HepG2 (cell line): ENCODE data around the gene TSC1. TPM values are rescaled to one million over a fixed set of nuclear protein-coding genes. Genes with fewer than 3 reads are reported as not detected.
A peak's percentile ranks its signal among the peaks of the same experiment; 100 is the strongest.

Source experiments
- ATAC-seq: fragments of 200-7000 bp; cut with Tn5 transposase; 3 replicates; pipeline ENCODE4 v1.9.1; 2020; ENCODE audit warnings: mild to moderate bottlenecking, moderate library complexity
- BruUV-seq: library from RNA; stranded (reverse); fragments of 400-500 nt; replicated peaks from 2 replicates; lab custom pipeline; 2021; lab: Mats Ljungman, UMichigan
- CTCF ChIA-PET: fragments of 300-600 bp; formaldehyde crosslinking; extraction: SDS; loops from one replicate; lab custom pipeline; 2021; ENCODE audit warnings: low total read pairs, inconsistent platforms, low intra/inter-chr PET ratio; lab: Yijun Ruan, JAX
- POLR2A ChIA-PET: fragments of 350-600 bp; sonication (Branson Sonifier 250); formaldehyde crosslinking; loops from one replicate; lab custom pipeline; 2020; ENCODE audit warnings: antibody characterized with exemption, inconsistent platforms; lab: Yijun Ruan, JAX
- DNase-seq: peaks from one replicate; pipeline ENCODE4 v3.0.0-alpha.2; 2015; ENCODE audit warnings: low spot score
- FAIRE-seq: peaks from 3 replicates; lab custom pipeline; 2011; peaks lifted over from hg19 to GRCh38; lab: Jason Lieb, UNC
- H2AFZ ChIP-seq: one replicate; pipeline ENCODE4 v1.6.1; 2011; ENCODE audit warnings: low read length, inconsistent platforms
- H3K27ac ChIP-seq: fragments of 300-600 bp; 3 replicates; pipeline ENCODE4 v1.8.0; 2011; ENCODE audit warnings: mixed run types, mild to moderate bottlenecking, mixed read lengths, low read length, inconsistent platforms; ENCODE audit not compliant: insufficient read depth; ENCODE audit errors: extremely low read length
- H3K27me3 ChIP-seq, 2 experiments: fragments of 200-600 bp in 1 of 2; 2 replicates in 1 of 2; 3 replicates in 1 of 2; pipeline versions ENCODE4 v1.6.0 to v1.8.0; 2011; ENCODE audit warnings: low read length in 2 of 2, mild to moderate bottlenecking in 2 of 2, moderate library complexity in 2 of 2, inconsistent platforms in 1 of 2; ENCODE audit not compliant: insufficient read depth in 2 of 2, control insufficient read depth in 1 of 2
- H3K36me3 ChIP-seq, 2 experiments: fragments of 200-600 bp in 1 of 2; replicated peaks in 1 of 2; 2 replicates in 1 of 2; 3 replicates in 1 of 2; pipeline versions ENCODE4 v1.5.1 to v1.8.0; 2011; ENCODE audit warnings: low read length in 2 of 2, inconsistent platforms in 1 of 2; ENCODE audit not compliant: insufficient read depth in 2 of 2, control insufficient read depth in 1 of 2
- H3K4me1 ChIP-seq: 2 replicates; pipeline ENCODE4 v1.5.1; 2012; ENCODE audit warnings: low read length, inconsistent platforms; ENCODE audit not compliant: insufficient read depth
- H3K4me2 ChIP-seq: 2 replicates; pipeline ENCODE4 v1.6.0; 2011; ENCODE audit warnings: low read depth, low read length, inconsistent platforms
- H3K4me3 ChIP-seq, 3 experiments: fragments of 200-600 bp in 1 of 3; sonication (generic), shearing (Covaris generic) in 1 of 3; replicated peaks in 1 of 3; 2 replicates each; pipeline ENCODE4 v1.5.1; 2011 to 2016; ENCODE audit warnings: low read length in 3 of 3, inconsistent platforms in 2 of 3, low read depth in 2 of 3, mild to moderate bottlenecking in 2 of 3, control low read depth in 1 of 3, mixed read lengths in 1 of 3; ENCODE audit not compliant: insufficient read depth in 1 of 3
- H3K79me2 ChIP-seq: one replicate; pipeline ENCODE4 v1.6.1; 2011; ENCODE audit warnings: low read length, inconsistent platforms; ENCODE audit not compliant: insufficient read depth
- H3K9ac ChIP-seq: 2 replicates; pipeline ENCODE4 v1.6.0; 2011; ENCODE audit warnings: mild to moderate bottlenecking, low read depth, low read length, inconsistent platforms; ENCODE audit not compliant: insufficient read depth
- H3K9me3 ChIP-seq: 2 replicates; pipeline ENCODE4 v1.5.1; 2012; ENCODE audit warnings: mild to moderate bottlenecking, low read length
- H4K20me1 ChIP-seq: 2 replicates; pipeline ENCODE4 v1.6.0; 2011; ENCODE audit warnings: inconsistent platforms, mild to moderate bottlenecking, low read length, moderate library complexity; ENCODE audit not compliant: insufficient read depth
- CHCHD3 ChIP-seq: sonication (generic); formaldehyde crosslinking; IDR thresholded peaks from 2 replicates; pipeline ENCODE4 v1.8.0; 2022; ENCODE audit warnings: mild to moderate bottlenecking, missing genetic modification reagents, moderate library complexity
- DPF2 ChIP-seq: sonication (generic); formaldehyde crosslinking; IDR thresholded peaks from 2 replicates; pipeline ENCODE4 v1.4.0; 2020; ENCODE audit warnings: mild to moderate bottlenecking, low read depth, missing genetic modification reagents, borderline replicate concordance
- FOXM1 ChIP-seq: sonication (generic); formaldehyde crosslinking; IDR thresholded peaks from 2 replicates; pipeline ENCODE4 v1.5.0; 2020; ENCODE audit warnings: missing genetic modification reagents
- FOXO1 ChIP-seq: sonication (generic); formaldehyde crosslinking; IDR thresholded peaks from 2 replicates; pipeline ENCODE4 v1.4.0; 2020; ENCODE audit warnings: missing genetic modification reagents
- HOXA3 ChIP-seq: sonication (generic); formaldehyde crosslinking; IDR thresholded peaks from 2 replicates; pipeline ENCODE4 v1.5.0; 2020; ENCODE audit warnings: missing genetic modification reagents
- JDP2 ChIP-seq: sonication (generic); formaldehyde crosslinking; IDR thresholded peaks from 2 replicates; pipeline ENCODE4 v1.8.1; 2022; ENCODE audit warnings: missing genetic modification reagents, borderline replicate concordance
- NPAS2 ChIP-seq: sonication (generic); formaldehyde crosslinking; IDR thresholded peaks from 2 replicates; pipeline ENCODE4 v1.8.0; 2022; ENCODE audit warnings: mild to moderate bottlenecking, missing genetic modification reagents, borderline replicate concordance
- SP5 ChIP-seq: IDR thresholded peaks from 2 replicates; pipeline ENCODE4 v1.6.1; 2016; ENCODE audit warnings: low read depth, borderline replicate concordance
- SRSF9 ChIP-seq: fragments of 200-400 bp; formaldehyde crosslinking; IDR thresholded peaks from 2 replicates; pipeline ENCODE4 v1.6.1; 2018; ENCODE audit warnings: borderline replicate concordance, mild to moderate bottlenecking, low read depth, low read length; ENCODE audit not compliant: insufficient read depth, poor library complexity, severe bottlenecking
- TBX3 ChIP-seq: fragments of 450-650 bp; IDR thresholded peaks from 2 replicates; pipeline ENCODE4 v1.6.1; 2017; ENCODE audit warnings: antibody characterized with exemption, mild to moderate bottlenecking, inconsistent platforms, borderline replicate concordance
- THAP8 ChIP-seq: sonication (generic); formaldehyde crosslinking; IDR thresholded peaks from 2 replicates; pipeline ENCODE4 v1.5.1; 2020; ENCODE audit warnings: missing genetic modification reagents, mild to moderate bottlenecking, borderline replicate concordance
- U2AF1 ChIP-seq: fragments of 200-400 bp; formaldehyde crosslinking; optimal IDR thresholded peaks from 2 replicates; pipeline ENCODE3; 2017; ENCODE audit warnings: mild to moderate bottlenecking, low read depth, low read length
- ZFX ChIP-seq: sonication (generic); formaldehyde crosslinking; IDR thresholded peaks from 2 replicates; pipeline ENCODE4 v1.4.0; 2020; ENCODE audit warnings: mild to moderate bottlenecking, low read depth, missing genetic modification reagents, moderate library complexity
- ZKSCAN1 ChIP-seq: fragments of 150-350 bp; IDR thresholded peaks from 2 replicates; pipeline ENCODE4 v1.6.1; 2014; ENCODE audit warnings: low read length
- ZNF10 ChIP-seq: sonication (generic); formaldehyde crosslinking; IDR thresholded peaks from 2 replicates; pipeline ENCODE4 v1.4.0; 2020; ENCODE audit warnings: mild to moderate bottlenecking, low read depth, missing genetic modification reagents, borderline replicate concordance
- ZNF160 ChIP-seq: sonication (generic); formaldehyde crosslinking; IDR thresholded peaks from 2 replicates; pipeline ENCODE4 v1.8.0; 2022; ENCODE audit warnings: mild to moderate bottlenecking, inconsistent platforms, missing genetic modification reagents
- ZNF768 ChIP-seq: sonication (generic); formaldehyde crosslinking; IDR thresholded peaks from 2 replicates; pipeline ENCODE4 v1.4.0; 2020; ENCODE audit warnings: missing genetic modification reagents
- WGBS: methylation state at CpG from one replicate; pipeline ENCODE4 v1.1.6; 2017; ENCODE audit warnings: low lambda C conversion rate; 5-methylcytosine and 5-hydroxymethylcytosine counted together
- in situ Hi-C: cut with HindIII; loops from 2 replicates; pipeline ENCODE4 v1.10.0; 2017; ENCODE audit warnings: low pct_unique_long_range_greater_than_20kb; ENCODE audit not compliant: extremely low pct_ligation_motif_present
- intact Hi-C: fragments of 100-400 bp; cut with micrococcal nuclease; formaldehyde crosslinking; loops from one replicate; pipeline ENCODE4 v1.10.0; 2022; ENCODE audit not compliant: unreplicated experiment
- polyA plus RNA-seq, 8 experiments: library from polyadenylated mRNA; depleted of rRNA in 3 of 8; stranded (reverse) in 7 of 8; unstranded in 1 of 8; fragments of >200 nt; fragmentation: Illumina TruSeq in 4 of 8; extraction: Trizol in 4 of 8; gene quantifications; 2 replicates each; pipeline versions ENCODE4 v1.2.1 to v1.2.3, GENCODE V29; 2011 to 2016; ENCODE audit warnings: low read depth in 4 of 8, missing spikeins in 1 of 8, mixed read lengths in 1 of 8; ENCODE audit not compliant: insufficient read depth in 1 of 8
- total RNA-seq, 5 experiments: library from RNA; depleted of rRNA; stranded (reverse); fragments of >200 nt; fragmentation: Illumina TruSeq; extraction: Trizol; gene quantifications; 2 replicates each; pipeline ENCODE4 v1.2.3, GENCODE V29; 2016; ENCODE audit warnings: low read depth in 1 of 5
- TF ChIP-seq, protein P1 (sequence below): sonication (generic); formaldehyde crosslinking; IDR thresholded peaks from 2 replicates; pipeline ENCODE4 v1.8.1; 2023; ENCODE audit warnings: mild to moderate bottlenecking, inconsistent platforms, moderate library complexity, missing genetic modification reagents, borderline replicate concordance

Gene TSC1
- total and polyA plus RNA-seq, 2 of the 13 experiments (the other 11 are each of a cell fraction or from before 2014, with no cell fraction given): 31.6 to 66.1 TPM

DNA sequence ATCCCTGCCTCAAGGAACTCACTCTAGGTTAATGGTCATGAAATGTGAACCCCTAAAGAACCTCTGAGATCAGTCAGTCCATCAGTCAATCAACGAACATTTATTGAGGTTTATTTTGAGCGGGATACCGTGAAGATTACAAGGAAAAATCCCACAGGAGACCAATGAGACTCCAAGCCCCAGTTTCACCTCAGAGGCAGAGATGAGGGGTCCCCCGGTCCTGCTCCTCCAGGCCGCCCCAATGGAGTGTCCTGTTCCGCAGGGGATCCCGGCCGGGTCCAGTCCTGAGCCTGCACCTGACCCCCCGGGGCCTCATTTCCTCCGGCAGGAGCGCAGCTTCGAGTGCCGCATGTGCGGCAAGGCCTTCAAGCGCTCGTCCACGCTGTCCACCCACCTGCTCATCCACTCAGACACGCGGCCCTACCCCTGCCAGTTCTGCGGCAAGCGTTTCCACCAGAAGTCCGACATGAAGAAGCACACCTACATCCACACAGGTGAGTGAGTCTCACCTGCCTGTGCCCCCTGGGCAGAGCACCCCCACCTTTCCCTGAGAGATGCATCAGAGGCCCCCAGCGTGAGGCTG lies 45.1 kb upstream of the TSC1 start:
- Histone ChIP-seq H2AFZ (no peak overlapping the region), H3K9me3 (no peaks in the 10 kb centered on the region), H3K79me2 (no peaks in the 10 kb centered on the region), H3K4me2 (no peak overlapping the region), H3K27me3 (peaks cover 5 to 32% of the 10 kb centered on the region in 2 experiments; a peak in 3 of 5 replicates), H4K20me1 (no peaks in the 10 kb centered on the region), H3K36me3 (no peaks in the 10 kb centered on the region), H3K4me1 (peaks cover 63% of the 10 kb centered on the region), H3K4me3 (no peak overlapping the region), H3K9ac (no peak overlapping the region), H3K27ac (no peak overlapping the region)
- FAIRE-seq: no peak
- 65% methylated on average over 11 of the region's 23 CpGs for WGBS
- BruUV-seq: no TSS peak
- TF ChIP-seq ZNF768 (CRISPR knock-in tag): 0 out of 2 replicates have a peak, but pooled peaks have one; percentile 15
- no peak for TF ChIP-seq DPF2 (CRISPR knock-in tag)
- ChIA-PET POLR2A (no interaction called here), CTCF (no interaction called here)
- in situ Hi-C loops (no loop called here), intact Hi-C loops (no loop called here)
- ATAC-seq: no peak
- DNase-seq: no peak

DNA sequence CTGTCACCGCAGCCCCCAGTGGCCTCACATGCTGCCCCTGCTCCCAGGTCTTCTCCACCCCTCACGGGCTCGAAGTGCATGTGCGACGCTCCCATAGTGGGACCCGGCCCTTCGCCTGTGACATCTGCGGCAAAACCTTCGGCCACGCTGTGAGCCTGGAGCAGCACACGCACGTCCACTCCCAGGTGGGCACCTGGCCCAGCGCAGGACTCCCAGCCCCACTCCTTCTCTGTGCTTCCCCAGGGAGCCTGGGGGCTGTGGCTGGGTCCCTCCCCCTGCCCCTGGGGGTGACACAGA lies 44.5 kb upstream of the TSC1 start:
- ChIA-PET POLR2A (no interaction called here), CTCF (no interaction called here)
- Histone ChIP-seq H3K79me2 (no peaks in the 10 kb centered on the region), H4K20me1 (no peaks in the 10 kb centered on the region), H3K9me3 (no peaks in the 10 kb centered on the region), H3K4me3 (no peak overlapping the region), H3K36me3 (no peaks in the 10 kb centered on the region), H3K27ac (no peak overlapping the region), H3K4me2 (no peak overlapping the region), H2AFZ (no peak overlapping the region), H3K4me1 (peaks cover 57% of the 10 kb centered on the region), H3K9ac (no peak overlapping the region), H3K27me3 (peaks cover 5 to 36% of the 10 kb centered on the region in 2 experiments; a peak in 4 of 5 replicates)
- ATAC-seq: no peak
- DNase-seq: no peak
- intact Hi-C loops (no loop called here), in situ Hi-C loops (no loop called here)
- 91% methylated on average over 12 of the region's 13 CpGs for WGBS
- no TSS peak for BruUV-seq
- FAIRE-seq: no peak
- TF ChIP-seq JDP2 (CRISPR knock-in tag) (no peak), CHCHD3 (no peak), HOXA3 (CRISPR knock-in tag) (no peak), ZNF10 (CRISPR knock-in tag) (no peak), TBX3 (no peak), NPAS2 (CRISPR knock-in tag) (no peak), U2AF1 (no peak), SRSF9 (no peak), ZNF160 (no peak), FOXO1 (CRISPR knock-in tag) (no peak), THAP8 (CRISPR knock-in tag) (no peak), ZFX (no peak), SP5 (CRISPR knock-in tag) (no peak), ZKSCAN1 (no peak), FOXM1 (CRISPR knock-in tag) (no peak)
- TF ChIP-seq, protein P1, sequence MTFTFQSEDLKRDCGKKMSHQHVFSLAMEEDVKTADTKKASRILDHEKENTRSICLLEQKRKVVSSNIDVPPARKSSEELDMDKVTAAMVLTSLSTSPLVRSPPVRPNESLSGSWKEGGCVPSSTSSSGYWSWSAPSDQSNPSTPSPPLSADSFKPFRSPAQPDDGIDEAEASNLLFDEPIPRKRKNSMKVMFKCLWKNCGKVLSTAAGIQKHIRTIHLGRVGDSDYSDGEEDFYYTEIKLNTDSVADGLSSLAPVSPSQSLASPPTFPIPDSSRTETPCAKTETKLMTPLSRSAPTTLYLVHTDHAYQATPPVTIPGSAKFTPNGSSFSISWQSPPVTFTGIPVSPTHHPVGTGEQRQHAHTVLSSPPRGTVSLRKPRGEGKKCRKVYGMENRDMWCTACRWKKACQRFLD: no peak
